Dermis lymphatic vessel endothelial cell (primary cell): ENCODE results near the gene APOLD1. TPM values are rescaled to one million over a fixed set of nuclear protein-coding genes. Genes with fewer than 3 reads are reported as not detected.

Source experiments
- total RNA-seq: library from RNA; depleted of rRNA; stranded (reverse); fragments of >200 nt; gene quantifications from 2 replicates; pipeline ENCODE4 v1.2.1, GENCODE V29; 2014

Gene APOLD1, protein sequence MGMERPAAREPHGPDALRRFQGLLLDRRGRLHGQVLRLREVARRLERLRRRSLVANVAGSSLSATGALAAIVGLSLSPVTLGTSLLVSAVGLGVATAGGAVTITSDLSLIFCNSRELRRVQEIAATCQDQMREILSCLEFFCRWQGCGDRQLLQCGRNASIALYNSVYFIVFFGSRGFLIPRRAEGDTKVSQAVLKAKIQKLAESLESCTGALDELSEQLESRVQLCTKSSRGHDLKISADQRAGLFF
- total RNA-seq, result 80.7 and 97.2 TPM in 2 replicates

GRCh38 chr12:12784911-12785814 is at the start of gene APOLD1:
Gene APOLD1, plus strand, starts transcription at chr12:12785659. Its CDS starts 33 bp downstream, at chr12:12785692.

DNA sequence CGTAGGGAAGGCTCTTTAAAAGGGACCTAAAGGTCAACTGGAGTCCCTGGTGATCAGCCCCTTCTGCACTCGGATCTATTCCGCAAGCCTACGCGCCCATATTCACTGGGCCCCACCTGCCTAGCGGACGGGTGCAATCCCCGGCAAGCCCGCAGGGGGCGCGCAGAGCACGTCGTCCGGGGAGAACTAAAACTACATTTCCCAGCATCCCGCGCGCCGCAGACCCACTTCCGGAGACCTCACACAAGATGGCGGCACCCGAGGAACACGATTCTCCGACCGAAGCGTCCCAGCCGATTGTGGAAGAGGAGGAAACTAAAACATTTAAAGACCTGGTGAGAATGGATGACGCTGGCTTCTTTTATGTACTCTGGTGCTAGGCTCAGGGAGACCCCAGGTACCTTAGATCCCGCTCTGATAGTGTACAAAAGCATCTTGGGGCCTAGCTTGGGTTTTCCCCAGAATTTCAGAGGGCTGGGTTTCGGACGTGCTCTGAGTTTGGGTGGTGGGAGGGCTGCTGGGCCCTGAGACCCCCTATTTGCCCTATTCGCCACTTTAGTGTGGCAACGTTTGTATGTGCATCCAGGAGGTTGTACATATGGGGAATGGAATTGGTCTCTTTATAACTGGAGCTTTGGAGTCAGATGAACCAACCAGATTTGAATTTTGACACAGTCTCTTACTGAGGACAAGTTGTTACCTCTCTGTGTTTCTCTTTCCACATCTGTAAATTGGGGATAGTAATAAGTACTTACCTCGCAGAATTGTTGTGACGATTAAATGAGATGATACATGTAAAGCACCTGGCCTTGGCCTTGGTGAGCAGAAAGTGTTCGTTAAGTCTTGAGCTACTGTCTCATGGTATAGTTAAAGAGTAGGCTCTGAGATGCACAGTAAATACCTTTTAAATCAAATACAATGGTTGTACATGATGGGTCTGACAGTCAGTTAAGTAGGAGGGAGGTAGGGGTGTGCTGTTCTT is 28.0 kb downstream of the APOLD1 start, which contains the start of gene DDX47:
Gene DDX47, plus strand, starts transcription at position 227 of the 982 bp plus-strand sequence. Its CDS starts 22 bp downstream, at position 249.

Other genes with a start within 250 kb of the APOLD1 start
- 5.4 and 5.7 TPM in 2 replicates for gene DUSP16, start 222.8 kb upstream of the APOLD1 start, total RNA-seq
- gene CREBL2, start 173.8 kb upstream of the APOLD1 start, total RNA-seq, result 42.9 and 47.0 TPM in 2 replicates
- 0.11 and 0.43 TPM in 2 replicates for gene GPR19, start 89.5 kb upstream of the APOLD1 start, total RNA-seq
- gene CDKN1B, start 68.3 kb upstream of the APOLD1 start, total RNA-seq, result 122 and 143 TPM in 2 replicates
- gene DDX47, start 27.7 kb downstream of the APOLD1 start, total RNA-seq, result 42.8 and 53.1 TPM in 2 replicates
- gene GPRC5A, start 105.9 kb downstream of the APOLD1 start, total RNA-seq, result 0.60 and 1.4 TPM in 2 replicates
- not detected in 2 replicates for gene GPRC5D, start 166.5 kb downstream of the APOLD1 start, total RNA-seq
- gene HEBP1, start 214.6 kb downstream of the APOLD1 start, total RNA-seq, result 29.0 and 34.5 TPM in 2 replicates